Panc1 (cell line): ENCODE results near the gene WDR64.

Experiments used
- CTCF ChIP-seq: fragments of 450-650 bp; IDR thresholded peaks from 2 replicates; pipeline ENCODE4 v1.5.1; 2017; ENCODE audit warnings: mild to moderate bottlenecking
- POLR2AphosphoS5 ChIP-seq: IDR thresholded peaks from 2 replicates; pipeline ENCODE4 v1.6.1; 2012; ENCODE audit warnings: mild to moderate bottlenecking, low read depth, low read length, moderate library complexity
- REST ChIP-seq, 2 experiments: IDR thresholded peaks; 2 replicates each; pipeline ENCODE4 v1.6.1; 2011 to 2012; ENCODE audit warnings: low read depth in 2 of 2, control low read depth in 1 of 2, low read length in 1 of 2, mild to moderate bottlenecking in 1 of 2, moderate library complexity in 1 of 2; ENCODE audit not compliant: insufficient read depth in 1 of 2
- SIN3A ChIP-seq: IDR thresholded peaks from 2 replicates; pipeline ENCODE4 v1.6.1; 2012; ENCODE audit warnings: low read depth, mild to moderate bottlenecking, low read length, moderate library complexity, borderline replicate concordance; ENCODE audit not compliant: insufficient read depth

GRCh38 chr1:241716915-241717656 lies 65.0 kb downstream of the WDR64 start:
- TF ChIP-seq CTCF (no peak), REST (IDR thresholded peaks at IDR 0.05; ENCODE audit: insufficient read depth in 1 of 2, low read depth in 2 of 2, low read length in 1 of 2) (no peak), SIN3A (no peak), POLR2AphosphoS5 (no peak)
